Activated naive CD4-positive, alpha-beta T cell (primary cell): ENCODE results near the gene NXN.
"Not testable (repeated sequence)": the region's sequence is repeated elsewhere in the genome, so short reads cannot be mapped to it uniquely, and the experiment has no call there.

Experiments used
- DNase-seq, 4 experiments: peaks; one replicate each; lab custom pipeline; 2025; lab: John Stamatoyannopoulos, UW

NXN gene

GRCh38 chr17:979212-979538 is 401 bp downstream of the NXN start:
- no peak for DNase-seq

GRCh38 chr17:978103-979093 is 1.2 kb downstream of the NXN start:
- peak in 1 of 4 experiments; percentile 10 for DNase-seq

- DNase-seq = no peak
Observed at GRCh38 chr17:977166-977565, 2.4 kb downstream of the NXN start.

GRCh38 chr17:976312-976711 is 3.3 kb downstream of the NXN start:
- DNase-seq = no peak

DNA sequence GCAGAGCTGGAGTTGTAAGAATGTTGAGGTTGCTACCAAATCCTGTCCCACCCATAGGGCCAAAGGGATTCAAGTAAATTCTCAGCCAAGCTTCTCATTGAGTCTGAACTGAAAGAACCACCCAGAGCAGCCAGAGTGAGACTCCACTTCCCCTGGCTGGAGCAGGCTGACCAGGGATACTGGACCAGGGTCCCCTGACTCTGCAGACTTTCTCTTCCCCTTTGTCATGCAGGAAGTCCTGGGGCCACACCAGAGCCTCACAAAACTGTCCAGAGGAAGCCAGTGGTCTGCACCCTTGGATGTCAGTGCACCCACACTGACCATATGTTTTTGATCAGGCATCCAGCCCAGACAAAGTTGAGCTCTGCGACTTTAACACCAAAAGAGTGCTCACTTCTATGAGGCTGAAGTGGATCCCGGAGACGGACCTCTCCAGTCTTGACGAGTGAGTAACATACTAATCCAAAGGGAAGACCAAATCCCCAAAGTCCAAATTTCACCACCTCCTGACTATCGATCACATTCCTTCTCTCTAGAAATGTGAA is 4.1 kb downstream of the NXN start:
- DNase-seq = no peak

GRCh38 chr17:974778-975177 is 4.8 kb downstream of the NXN start:
- DNase-seq = not testable (repeated sequence)

GRCh38 chr17:973053-973452 is 6.5 kb downstream of the NXN start:
- no peak for DNase-seq

DNA sequence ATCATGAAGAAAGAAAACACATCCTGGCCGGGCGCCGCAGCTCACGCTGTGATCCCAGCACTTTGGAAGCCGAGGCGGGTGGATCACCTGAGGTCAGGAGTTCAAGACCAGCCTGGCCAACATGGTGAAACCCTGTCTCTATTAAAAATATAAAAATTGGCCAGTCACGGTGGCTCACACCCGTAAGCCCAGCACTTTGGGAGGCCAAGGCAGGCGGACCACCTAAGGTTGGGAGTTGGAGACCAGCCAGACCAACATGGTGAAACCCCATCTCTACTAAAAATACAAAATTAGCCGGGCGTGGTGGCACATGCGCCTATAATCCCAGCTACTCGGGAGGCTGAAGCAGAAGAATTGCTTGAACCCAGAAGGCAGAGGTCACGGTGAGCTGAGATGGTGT is 7.7 kb downstream of the NXN start:
- not testable (repeated sequence) for DNase-seq

GRCh38 chr17:970364-970763 is 9.2 kb downstream of the NXN start:
- DNase-seq = no peak

- DNase-seq = no peak
Observed at GRCh38 chr17:969811-970355, 9.7 kb downstream of the NXN start.

GRCh38 chr17:968812-969730 is 10.5 kb downstream of the NXN start:
- DNase-seq = no peak

GRCh38 chr17:967122-967521 is 12.5 kb downstream of the NXN start:
- DNase-seq = no peak

- no peak for DNase-seq
Observed at GRCh38 chr17:965311-965989, 14.1 kb downstream of the NXN start.

- DNase-seq = no peak
Observed at GRCh38 chr17:964876-965275, 14.7 kb downstream of the NXN start.

GRCh38 chr17:962670-963069 is 16.9 kb downstream of the NXN start:
- no peak for DNase-seq

DNA sequence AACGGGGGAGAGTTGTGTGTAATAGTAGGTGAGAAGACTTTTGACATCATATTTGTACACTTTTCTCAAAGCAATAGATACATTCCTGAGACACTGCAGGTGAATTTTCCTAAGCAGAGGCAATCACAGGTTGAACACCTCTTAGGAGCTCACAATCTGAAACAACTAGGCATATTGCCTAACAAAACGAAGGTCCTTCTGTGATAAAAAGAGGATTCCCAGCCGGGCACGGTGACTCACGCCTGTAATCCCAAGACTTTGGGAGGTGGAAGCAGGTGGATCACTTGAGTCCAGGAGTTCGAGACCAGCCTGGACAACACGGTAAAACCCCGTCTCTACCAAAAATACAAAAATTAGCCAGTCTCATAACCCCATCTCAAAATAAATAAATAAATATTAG is 17.4 kb downstream of the NXN start:
- DNase-seq = no peak

- DNase-seq = no peak
Observed at GRCh38 chr17:958712-959451, 20.7 kb downstream of the NXN start.

DNA sequence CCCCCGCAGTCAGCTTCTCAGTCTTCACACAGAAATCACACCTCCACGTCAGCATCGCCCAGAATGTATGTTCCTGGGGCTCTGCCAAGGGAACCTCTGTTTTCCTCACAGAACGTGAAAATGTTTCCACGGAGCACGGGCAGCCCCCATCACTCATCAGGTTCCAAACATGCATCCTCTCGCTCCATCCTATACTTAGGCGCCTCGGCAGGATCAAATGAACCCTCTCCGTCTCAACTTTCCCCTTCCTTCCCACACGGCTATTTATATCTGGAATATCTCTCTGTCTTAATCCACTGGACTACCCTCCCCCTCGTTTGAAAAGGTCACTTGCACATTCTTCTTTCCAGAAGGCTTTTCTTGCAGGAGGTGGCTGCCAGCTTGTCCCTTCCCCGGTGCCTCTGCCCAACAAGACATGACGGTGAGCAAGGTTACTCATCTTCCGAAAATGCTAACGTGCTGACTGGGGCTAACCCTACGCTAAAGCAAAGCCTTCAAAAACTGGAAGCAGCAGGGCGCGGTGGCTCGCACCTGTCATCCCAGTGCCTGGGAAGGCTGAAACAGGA is 21.6 kb downstream of the NXN start:
- no peak for DNase-seq

DNA sequence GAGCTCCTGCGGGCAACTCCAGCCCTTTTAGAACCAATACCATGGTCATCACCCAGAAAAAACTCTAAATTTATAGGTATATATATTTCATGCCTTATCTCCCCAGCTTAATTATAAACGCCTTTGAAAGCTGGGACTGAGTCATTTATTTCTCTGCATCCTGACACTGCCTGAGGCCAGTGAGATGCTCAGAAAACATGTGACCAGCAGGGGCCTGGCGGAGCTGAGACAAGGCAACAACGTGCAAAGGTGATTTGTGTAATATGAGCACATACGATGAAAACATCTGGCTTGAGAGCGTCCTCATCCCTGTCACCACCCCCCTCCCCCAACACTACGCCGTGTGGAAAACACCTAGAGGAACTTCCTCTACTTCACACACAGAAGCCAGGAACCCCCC is 22.7 kb downstream of the NXN start:
- DNase-seq = no peak

DNA sequence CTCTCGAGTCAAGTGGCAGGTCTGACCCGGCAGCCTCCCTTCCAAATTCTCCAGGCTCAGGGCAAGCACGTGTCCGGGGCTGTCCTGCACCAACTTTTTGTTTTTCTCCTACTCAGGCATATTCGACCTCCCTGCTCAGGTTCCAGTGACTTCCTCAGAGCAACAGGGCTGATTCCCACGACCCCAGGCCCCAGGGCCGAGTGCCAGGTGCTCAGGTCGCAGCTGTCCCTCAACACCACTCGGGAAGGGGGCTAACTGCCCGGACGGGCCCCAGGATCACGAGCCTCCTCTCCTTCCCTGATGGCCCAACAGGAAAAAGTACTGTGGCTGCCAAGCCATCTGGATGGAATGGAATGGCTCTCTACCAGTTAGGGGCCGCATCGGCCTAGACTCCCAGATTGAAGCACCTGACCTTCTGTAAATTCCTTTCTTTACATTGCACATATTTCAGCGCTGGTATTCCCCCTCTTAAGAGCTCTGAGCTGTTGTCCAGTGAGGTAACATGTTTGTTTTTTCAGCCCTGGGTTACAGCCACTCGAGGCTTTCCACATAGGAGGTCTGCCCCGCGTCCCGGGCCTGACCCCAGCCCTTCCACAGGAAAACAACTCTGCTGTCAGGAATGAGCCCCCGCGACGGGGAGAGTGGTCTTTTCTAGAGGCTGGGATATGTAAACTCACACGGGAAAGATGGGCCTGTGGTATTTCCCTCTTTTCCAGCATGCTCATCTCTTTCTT is 25.0 kb downstream of the NXN start:
- no peak for DNase-seq
